Gastrocnemius medialis (tissue), 4 donors: ENCODE data around the gene GULP1. TPM values are rescaled to one million over a fixed set of nuclear protein-coding genes. Genes with fewer than 3 reads are reported as not detected.

Experiments
- ATAC-seq, 2 donors: fragments of 150-250 bp; one replicate each; pipeline ENCODE4 v1.9.1; 2016
- DNase-seq, 2 donors: peaks; one replicate each; pipeline ENCODE4 v3.0.0-alpha.2; 2019
- H3K27ac ChIP-seq, 4 donors: fragments of 200-600 bp; sonication (generic); 1 replicate in 1 of 4; 2 replicates in 3 of 4; pipeline ENCODE4 v1.5.1; 2016 to 2018; ENCODE audit warnings: mild to moderate bottlenecking in 2 of 4, moderate library complexity in 1 of 4
- H3K27me3 ChIP-seq, 3 donors: fragments of 200-600 bp; sonication (generic) in 2 of 3; 1 replicate in 1 of 3; 2 replicates in 2 of 3; pipeline versions ENCODE4 v1.5.1 to v1.6.0; 2016 to 2019; ENCODE audit warnings: mild to moderate bottlenecking in 1 of 3, moderate library complexity in 1 of 3
- H3K36me3 ChIP-seq, 2 donors: fragments of 200-600 bp; sonication (generic) in 1 of 2; one replicate each; pipeline ENCODE4 v1.5.1; 2017 to 2018
- H3K4me1 ChIP-seq, 2 donors: fragments of 200-600 bp; sonication (generic) in 1 of 2; one replicate each; pipeline ENCODE4 v1.5.1; 2016 to 2017; ENCODE audit warnings: mild to moderate bottlenecking in 2 of 2
- H3K4me3 ChIP-seq, 4 donors: fragments of 200-600 bp; sonication (generic) in 3 of 4; 1 replicate in 1 of 4; 2 replicates in 3 of 4; pipeline ENCODE4 v1.5.1; 2016 to 2019; ENCODE audit warnings: mild to moderate bottlenecking in 2 of 4
- H3K9me3 ChIP-seq, 3 donors: fragments of 200-600 bp; sonication (generic) in 2 of 3; 1 replicate in 1 of 3; 2 replicates in 2 of 3; pipeline ENCODE4 v1.5.1; 2016 to 2019
- POLR2A ChIP-seq, 2 donors: fragments of 450-650 bp; IDR thresholded peaks; one replicate each; pipeline ENCODE4 v1.6.1; 2017; ENCODE audit warnings: antibody characterized with exemption in 2 of 2, mild to moderate bottlenecking in 2 of 2, moderate library complexity in 2 of 2
- in situ Hi-C, 4 donors: fragments of 200-750 bp; cut with MboI; loops; one replicate each; pipeline versions ENCODE4 v1.15.0 to v1.8.0; 2017; ENCODE audit warnings: low sequenced_read_pairs in 4 of 4
- intact Hi-C: fragments of 100-400 bp; cut with DNase I; formaldehyde crosslinking; loops from one replicate; pipeline ENCODE4 v1.15.1; 2023; ENCODE audit warnings: low total_unique reads
- microRNA counts, 2 donors: library from miRNA; unstranded; fragments of <30 nt; microRNA quantifications; one replicate each; lab custom pipeline; 2016
- microRNA-seq, 2 donors: library from miRNA; unstranded; fragments of <30 nt; microRNA quantifications; one replicate each; pipeline ENCODE4, GENCODE V29; 2016; ENCODE audit warnings: borderline replicate concordance in 2 of 2
- total RNA-seq, 4 donors: library from RNA; depleted of rRNA; stranded (reverse); fragments of >200 nt; gene quantifications; one replicate each; pipeline versions ENCODE4 v1.1.0 to v1.2.3, GENCODE V29; 2016
- TF ChIP-seq, protein P1 (sequence below), 5 experiments: fragments of 450-650 bp in 3 of 5; fragments of 200-600 bp in 2 of 5; sonication (generic) in 2 of 5; IDR thresholded peaks in 4 of 5; conservative IDR thresholded peaks in 1 of 5; 1 replicate in 4 of 5; 2 replicates in 1 of 5; pipeline ENCODE4 v1.5.1; 2016 to 2019; ENCODE audit warnings: antibody characterized with exemption in 5 of 5, mild to moderate bottlenecking in 3 of 5, moderate library complexity in 3 of 5

GULP1 gene
- total RNA-seq, 4 donors from 2014 or later: 7.3 to 16.4 (median 12.1) TPM

DNA sequence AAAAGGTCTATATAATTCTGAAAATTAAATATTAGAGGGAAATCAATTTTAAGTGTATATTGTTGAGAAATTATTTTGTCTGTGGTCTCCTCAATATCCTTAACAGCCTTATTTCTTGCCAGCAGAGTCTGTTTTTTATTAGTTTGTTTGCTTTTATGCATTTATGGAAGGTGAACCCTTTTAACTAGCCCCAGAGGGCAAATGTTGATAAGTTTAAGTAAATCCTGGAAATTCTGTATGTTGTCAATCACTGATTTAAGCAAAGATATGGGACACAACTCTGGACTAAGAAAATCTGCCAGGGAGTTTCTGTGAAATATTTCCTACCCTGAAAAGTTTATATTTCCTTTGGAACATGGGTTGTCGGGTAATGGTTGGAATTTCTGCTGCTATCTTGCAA is 343.0 kb downstream of the GULP1 start:
- Histone ChIP-seq H3K27ac (no peak overlapping the region), H3K4me3 (no peak overlapping the region), H3K4me1 (no peaks in the 10 kb centered on the region), H3K36me3 (no peaks in the 10 kb centered on the region), H3K9me3 (no peaks in the 10 kb centered on the region), H3K27me3 (no peaks in the 10 kb centered on the region)
- intact Hi-C loops (no loop called here), in situ Hi-C loops (no loop called here)
- ATAC-seq (no peak), DNase-seq (no peak)
- TF ChIP-seq, protein P1, sequence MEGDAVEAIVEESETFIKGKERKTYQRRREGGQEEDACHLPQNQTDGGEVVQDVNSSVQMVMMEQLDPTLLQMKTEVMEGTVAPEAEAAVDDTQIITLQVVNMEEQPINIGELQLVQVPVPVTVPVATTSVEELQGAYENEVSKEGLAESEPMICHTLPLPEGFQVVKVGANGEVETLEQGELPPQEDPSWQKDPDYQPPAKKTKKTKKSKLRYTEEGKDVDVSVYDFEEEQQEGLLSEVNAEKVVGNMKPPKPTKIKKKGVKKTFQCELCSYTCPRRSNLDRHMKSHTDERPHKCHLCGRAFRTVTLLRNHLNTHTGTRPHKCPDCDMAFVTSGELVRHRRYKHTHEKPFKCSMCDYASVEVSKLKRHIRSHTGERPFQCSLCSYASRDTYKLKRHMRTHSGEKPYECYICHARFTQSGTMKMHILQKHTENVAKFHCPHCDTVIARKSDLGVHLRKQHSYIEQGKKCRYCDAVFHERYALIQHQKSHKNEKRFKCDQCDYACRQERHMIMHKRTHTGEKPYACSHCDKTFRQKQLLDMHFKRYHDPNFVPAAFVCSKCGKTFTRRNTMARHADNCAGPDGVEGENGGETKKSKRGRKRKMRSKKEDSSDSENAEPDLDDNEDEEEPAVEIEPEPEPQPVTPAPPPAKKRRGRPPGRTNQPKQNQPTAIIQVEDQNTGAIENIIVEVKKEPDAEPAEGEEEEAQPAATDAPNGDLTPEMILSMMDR (IDR thresholded peaks at IDR 0.05 in 4 of 5, conservative IDR thresholded peaks at IDR 0.05 in 1 of 5): no peak
- TF ChIP-seq POLR2A (IDR thresholded peaks at IDR 0.05): no peak

MicroRNAs within 50 kb of the gene (microRNA counts, 767-probe panel; counts per million panel counts)
- 356 to 448 counts per million in 2 donors for microRNA hsa-miR-561-3p (lab: Ali Mortazavi, UCI)

Small RNAs within 50 kb of the gene (microRNA-seq; reads per million reads assigned to microRNA genes)
- 0 to 1.2 reads per million in 2 donors for gene MIR561
